GM12891 (cell line): ENCODE results near the gene TPCN2.

Experiments
- POLR2A ChIP-seq: IDR thresholded peaks from 2 replicates; pipeline ENCODE4 v1.6.1; 2011; ENCODE audit warnings: low read depth, low read length, control low read depth
- POLR2AphosphoS5 ChIP-seq: IDR thresholded peaks from 2 replicates; pipeline ENCODE4 v1.6.1; 2011; ENCODE audit warnings: low read depth, low read length, control low read depth
- SPI1 ChIP-seq: IDR thresholded peaks from 2 replicates; pipeline ENCODE4 v1.6.1; 2011; ENCODE audit warnings: low read depth, low read length, control low read depth
- TAF1 ChIP-seq: IDR thresholded peaks from 2 replicates; pipeline ENCODE4 v1.6.1; 2011; ENCODE audit warnings: low read depth, low read length, control low read depth

- no peak for TF ChIP-seq POLR2A
- no peak for TF ChIP-seq POLR2AphosphoS5
- no peak for TF ChIP-seq SPI1
- no peak for TF ChIP-seq TAF1
Measured at GRCh38 chr11:69004411-69005182, 44.1 kb upstream of the TPCN2 start.
